ENCODE measurements around the gene QSOX2. TPM values are rescaled to one million over a fixed set of nuclear protein-coding genes. Genes with fewer than 3 reads are reported as not detected.

QSOX2 gene
- total and polyA plus RNA-seq, 12 donors: 4.6 to 9.1 (median 7.7) TPM

- WGBS, 2 donors: 1 to 3% methylated on average over 16 of the region's 16 CpGs
- peaks cover 76 to 100% (median 100%) of the 10 kb centered on the region in 7 donors for H3K27me3 ChIP-seq
- ATAC-seq (no peak), DNase-seq (no peak)
- no peak overlapping the region for H3K27ac ChIP-seq
- H3K4me3 ChIP-seq: no peak overlapping the region
- H3K9me3 ChIP-seq: no peaks in the 10 kb centered on the region
- intact Hi-C loops (cut with DNase I): no loop called here
- H3K36me3 ChIP-seq: no peaks in the 10 kb centered on the region
- peaks cover 0 to 15% (median 4%) of the 10 kb centered on the region in 9 donors for H3K4me1 ChIP-seq
- TF ChIP-seq CTCF (IDR thresholded peaks at IDR 0.05): no peak
Observed at GRCh38 chr9:136196404-136197083, 49.1 kb downstream of the QSOX2 start.

GRCh38 chr9:136194540-136194939 lies 51.1 kb downstream of the QSOX2 start:
- H3K4me1 ChIP-seq: peaks cover 0 to 14% (median 4%) of the 10 kb centered on the region in 9 donors
- 2 to 8% methylated on average over 5 of the region's 5 CpGs for WGBS, 2 donors
- intact Hi-C loops (cut with DNase I): no loop called here
- no peak overlapping the region for H3K27ac ChIP-seq
- peaks cover 63 to 100% (median 100%) of the 10 kb centered on the region in 7 donors for H3K27me3 ChIP-seq
- no peaks in the 10 kb centered on the region for H3K36me3 ChIP-seq
- H3K9me3 ChIP-seq: no peaks in the 10 kb centered on the region
- no peak for DNase-seq
- TF ChIP-seq CTCF (IDR thresholded peaks at IDR 0.05): no peak
- no peak for ATAC-seq
- no peak overlapping the region for H3K4me3 ChIP-seq

- ATAC-seq (no peak), DNase-seq (no peak)
- Histone ChIP-seq H3K27me3 (peaks cover 58 to 100% (median 99%) of the 10 kb centered on the region in 7 donors), H3K9me3 (no peaks in the 10 kb centered on the region), H3K36me3 (no peaks in the 10 kb centered on the region), H3K27ac (no peak overlapping the region), H3K4me1 (peaks cover 0 to 12% (median 4%) of the 10 kb centered on the region in 9 donors), H3K4me3 (no peak overlapping the region)
- WGBS, 2 donors: 1 to 2% methylated on average over 44 to 45 of the region's 45 CpGs
- TF ChIP-seq CTCF (IDR thresholded peaks at IDR 0.05): no peak
- intact Hi-C loops (cut with DNase I): no loop called here
Observed at GRCh38 chr9:136193891-136194279, 51.7 kb downstream of the QSOX2 start.

- no peak for TF ChIP-seq CTCF (IDR thresholded peaks at IDR 0.05)
- Histone ChIP-seq H3K4me3 (no peak overlapping the region), H3K27ac (no peak overlapping the region), H3K9me3 (no peaks in the 10 kb centered on the region), H3K27me3 (peaks cover 52 to 100% (median 99%) of the 10 kb centered on the region in 7 donors), H3K36me3 (no peaks in the 10 kb centered on the region), H3K4me1 (peaks cover 0 to 7% (median under 1%) of the 10 kb centered on the region in 9 donors)
- intact Hi-C loops (cut with DNase I): no loop called here
- DNase-seq (no peak), ATAC-seq (no peak)
- 2% methylated on average over 61 to 95 of the region's 96 CpGs for WGBS, 2 donors
Observed at GRCh38 chr9:136193127-136193890, 52.3 kb downstream of the QSOX2 start.
